HEK293 (cell line): Measurements from ENCODE around the gene EPHB3.

Experiments used
- CTCF ChIA-PET: fragments of 350-600 bp; formaldehyde crosslinking; extraction: SDS; loops from one replicate; lab custom pipeline; 2021; ENCODE audit warnings: antibody characterized with exemption; lab: Yijun Ruan, JAX
- POLR2A ChIA-PET: fragments of 300-600 bp; formaldehyde crosslinking; extraction: SDS; loops from one replicate; lab custom pipeline; 2020; ENCODE audit warnings: antibody characterized with exemption, inconsistent platforms; lab: Yijun Ruan, JAX
- H3K27ac ChIP-seq: fragments of 200-500 bp; sonication (Bioruptor generic); 2 replicates; pipeline ENCODE4 v1.5.1; 2014; ENCODE audit warnings: low read depth, low read length, control low read depth, inconsistent platforms; ENCODE audit errors: extremely low read depth
- H3K36me3 ChIP-seq, 2 experiments: fragments of 200-500 bp in 1 of 2; sonication (Bioruptor generic) in 1 of 2; 1 replicate in 1 of 2; 2 replicates in 1 of 2; pipeline ENCODE4 v1.5.1; 2014 to 2017; ENCODE audit warnings: inconsistent platforms in 2 of 2, low read length in 2 of 2; ENCODE audit not compliant: control insufficient read depth in 2 of 2, insufficient read depth in 1 of 2
- H3K4me1 ChIP-seq: fragments of 200-500 bp; sonication (Bioruptor generic); 2 replicates; pipeline ENCODE4 v1.5.1; 2014; ENCODE audit warnings: mild to moderate bottlenecking, low read length, inconsistent platforms; ENCODE audit not compliant: control insufficient read depth, insufficient read depth
- H3K4me3 ChIP-seq: 2 replicates; pipeline ENCODE4 v1.5.1; 2011; ENCODE audit warnings: low read depth, mild to moderate bottlenecking, control low read depth, low read length, moderate library complexity
- H3K9me3 ChIP-seq: fragments of 200-500 bp; sonication (Bioruptor generic); 2 replicates; pipeline ENCODE4 v1.5.1; 2014; ENCODE audit warnings: low read depth, low read length, inconsistent platforms; ENCODE audit not compliant: control insufficient read depth, insufficient read depth
- EGR2 ChIP-seq: fragments of 450-650 bp; formaldehyde crosslinking; IDR thresholded peaks from 2 replicates; pipeline ENCODE4 v1.5.1; 2016; ENCODE audit warnings: low read depth, missing biosample characterization, missing genetic modification characterization
- GLI4 ChIP-seq: fragments of 450-650 bp; formaldehyde crosslinking; IDR thresholded peaks from 2 replicates; pipeline ENCODE4 v1.5.1; 2016; ENCODE audit warnings: missing biosample characterization, missing genetic modification characterization
- KLF17 ChIP-seq: fragments of 450-650 bp; formaldehyde crosslinking; IDR thresholded peaks from 2 replicates; pipeline ENCODE4 v1.5.1; 2016; ENCODE audit warnings: missing biosample characterization, missing genetic modification characterization
- MYNN ChIP-seq: fragments of 450-650 bp; formaldehyde crosslinking; IDR thresholded peaks from 2 replicates; pipeline ENCODE4 v1.5.1; 2016; ENCODE audit warnings: missing biosample characterization, missing genetic modification characterization, borderline replicate concordance
- SCRT2 ChIP-seq: fragments of 450-650 bp; formaldehyde crosslinking; IDR thresholded peaks from 2 replicates; pipeline ENCODE4 v1.5.1; 2016; ENCODE audit warnings: missing biosample characterization, missing genetic modification characterization
- SETDB1 ChIP-seq: IDR thresholded peaks from one replicate; pipeline ENCODE4 v1.6.1; 2017; ENCODE audit warnings: mild to moderate bottlenecking, low read length, moderate library complexity, mixed read lengths; ENCODE audit not compliant: insufficient read length
- ZBTB10 ChIP-seq: fragments of 450-650 bp; formaldehyde crosslinking; IDR thresholded peaks from 2 replicates; pipeline ENCODE4 v1.5.1; 2016; ENCODE audit warnings: missing biosample characterization, missing genetic modification characterization
- ZBTB11 ChIP-seq: fragments of 450-650 bp; formaldehyde crosslinking; conservative IDR thresholded peaks from 2 replicates; pipeline ENCODE4 v1.5.1; 2016; ENCODE audit warnings: low read depth, missing biosample characterization, missing genetic modification characterization
- ZBTB21 ChIP-seq: fragments of 450-650 bp; formaldehyde crosslinking; IDR thresholded peaks from 2 replicates; pipeline ENCODE4 v1.5.1; 2017; ENCODE audit warnings: missing biosample characterization, missing genetic modification characterization
- ZFHX2 ChIP-seq: fragments of 450-650 bp; formaldehyde crosslinking; conservative IDR thresholded peaks from 2 replicates; pipeline ENCODE4 v1.5.1; 2016; ENCODE audit warnings: missing biosample characterization, missing genetic modification characterization
- ZNF148 ChIP-seq: fragments of 450-650 bp; formaldehyde crosslinking; IDR thresholded peaks from 2 replicates; pipeline ENCODE4 v1.5.0; 2017; ENCODE audit warnings: missing biosample characterization, missing genetic modification characterization, borderline replicate concordance
- ZNF239 ChIP-seq: fragments of 450-650 bp; formaldehyde crosslinking; IDR thresholded peaks from 2 replicates; pipeline ENCODE4 v1.5.1; 2016; ENCODE audit warnings: missing biosample characterization, missing genetic modification characterization
- ZNF341 ChIP-seq: fragments of 450-650 bp; formaldehyde crosslinking; IDR thresholded peaks from 2 replicates; pipeline ENCODE4; 2016; ENCODE audit warnings: low read depth, missing biosample characterization, missing genetic modification characterization
- ZNF433 ChIP-seq: fragments of 450-650 bp; formaldehyde crosslinking; IDR thresholded peaks from 2 replicates; pipeline ENCODE4 v1.5.1; 2016; ENCODE audit warnings: missing biosample characterization, missing genetic modification characterization, low read depth
- ZNF530 ChIP-seq: fragments of 450-650 bp; formaldehyde crosslinking; IDR thresholded peaks from 2 replicates; pipeline ENCODE4 v1.5.1; 2016; ENCODE audit warnings: low read depth, missing biosample characterization, missing genetic modification characterization
- ZNF610 ChIP-seq: fragments of 450-650 bp; formaldehyde crosslinking; IDR thresholded peaks from 2 replicates; pipeline ENCODE4 v1.5.1; 2016; ENCODE audit warnings: missing biosample characterization, missing genetic modification characterization, borderline replicate concordance
- ZNF624 ChIP-seq: fragments of 450-650 bp; formaldehyde crosslinking; IDR thresholded peaks from 2 replicates; pipeline ENCODE4 v1.5.1; 2017; ENCODE audit warnings: missing biosample characterization, missing genetic modification characterization
- ZNF639 ChIP-seq: fragments of 450-650 bp; formaldehyde crosslinking; IDR thresholded peaks from 2 replicates; pipeline ENCODE4 v1.5.1; 2016; ENCODE audit warnings: missing biosample characterization, missing genetic modification characterization
- ZNF776 ChIP-seq: fragments of 450-650 bp; formaldehyde crosslinking; IDR thresholded peaks from 2 replicates; pipeline ENCODE4 v1.5.0; 2017; ENCODE audit warnings: missing biosample characterization, missing genetic modification characterization, borderline replicate concordance
- ZNF830 ChIP-seq: fragments of 450-650 bp; IDR thresholded peaks from 2 replicates; pipeline ENCODE4 v1.5.0; 2018; ENCODE audit warnings: missing biosample characterization, missing genetic modification characterization, low read depth, mild to moderate bottlenecking, moderate library complexity
- ZNF837 ChIP-seq: fragments of 450-650 bp; formaldehyde crosslinking; IDR thresholded peaks from 2 replicates; pipeline ENCODE4 v1.5.1; 2016; ENCODE audit warnings: missing biosample characterization, missing genetic modification characterization

The EPHB3 gene

GRCh38 chr3:184579513-184579912, 17.9 kb downstream of the EPHB3 start:
- TF ChIP-seq ZNF239 = no peak
- TF ChIP-seq KLF17 (tag by site-specific recombination) = 0 out of 2 replicates have a peak, but pooled peaks have one; percentile 31
- TF ChIP-seq ZNF776 = no peak
- TF ChIP-seq SETDB1 = no peak
- no peak for TF ChIP-seq SCRT2
- TF ChIP-seq, all 188 proteins: peak for 1
- CTCF ChIA-PET = interaction anchor here (1.7 kb wide), 1 partner anchor 18 kb away, joined by 7 read pairs; the partner anchor contains the start of gene EPHB3
- Histone ChIP-seq H3K36me3 (peaks cover 0 to 72% of the 10 kb centered on the region in 2 experiments; a peak in 1 of 3 replicates), H3K27ac (no peak overlapping the region), H3K9me3 (no peaks in the 10 kb centered on the region), H3K4me3 (no peak overlapping the region), H3K4me1 (no peaks in the 10 kb centered on the region)
- POLR2A ChIA-PET = no interaction called here

GRCh38 chr3:184580376-184580775, 18.8 kb downstream of the EPHB3 start:
- H3K4me1 ChIP-seq = no peaks in the 10 kb centered on the region
- POLR2A ChIA-PET = no interaction called here
- peaks cover 0 to 69% of the 10 kb centered on the region in 2 experiments; a peak in 1 of 3 replicates for H3K36me3 ChIP-seq
- no peak overlapping the region for H3K4me3 ChIP-seq
- no peaks in the 10 kb centered on the region for H3K9me3 ChIP-seq
- H3K27ac ChIP-seq = no peak overlapping the region
- TF ChIP-seq ZNF610 (tag by site-specific recombination) (no peak), ZNF341 (tag by site-specific recombination) (no peak), EGR2 (tag by site-specific recombination) (no peak), ZNF433 (no peak), ZBTB21 (tag by site-specific recombination) (no peak)
- CTCF ChIA-PET = no interaction called here

- ChIA-PET CTCF (no interaction called here), POLR2A (no interaction called here)
- H3K36me3 ChIP-seq = peaks cover 0 to 60% of the 10 kb centered on the region in 2 experiments; a peak in 1 of 3 replicates
- no peaks in the 10 kb centered on the region for H3K4me1 ChIP-seq
- H3K27ac ChIP-seq = no peak overlapping the region
- no peaks in the 10 kb centered on the region for H3K9me3 ChIP-seq
- H3K4me3 ChIP-seq = no peak overlapping the region
- TF ChIP-seq ZNF837 (tag by site-specific recombination) = no peak
- TF ChIP-seq GLI4 (tag by site-specific recombination) = no peak
- no peak for TF ChIP-seq ZNF148 (tag by site-specific recombination)
- TF ChIP-seq MYNN (tag by site-specific recombination) = no peak
- no peak for TF ChIP-seq ZNF639
- no peak for TF ChIP-seq ZFHX2 (tag by site-specific recombination)
- TF ChIP-seq ZBTB10 = no peak
- no peak for TF ChIP-seq ZNF624 (tag by site-specific recombination)
- TF ChIP-seq ZNF830 (tag by site-specific recombination) = no peak
- no peak for TF ChIP-seq ZNF530 (tag by site-specific recombination)
- no peak for TF ChIP-seq ZBTB11 (tag by site-specific recombination)
Observed at GRCh38 chr3:184581331-184581855, 19.8 kb downstream of the EPHB3 start.
